Measurements from ENCODE around the gene HCLS1.
"Not testable (repeated sequence)": the region's sequence is repeated elsewhere in the genome, so short reads cannot be mapped to it uniquely, and the experiment has no call there.

Gene HCLS1

DNA sequence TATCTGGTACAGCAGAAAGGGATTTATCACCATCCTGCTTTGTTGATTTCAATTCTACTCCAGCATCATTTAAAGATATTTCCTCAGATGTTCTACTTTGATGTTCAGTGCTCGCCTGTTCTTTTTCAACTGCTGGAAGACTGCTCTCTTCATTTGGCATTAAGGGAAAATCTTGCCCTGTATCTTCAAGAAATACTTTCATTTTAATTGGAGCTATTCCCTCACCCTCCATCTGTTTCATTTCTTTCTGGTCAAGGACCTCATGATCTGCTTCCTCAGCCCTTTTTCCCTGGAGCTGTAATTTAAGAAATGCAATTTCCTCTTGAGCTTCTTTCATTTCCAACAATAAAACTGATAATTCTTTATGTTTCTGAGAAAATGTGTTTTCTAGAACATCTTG, 37.8 kb upstream of the HCLS1 start:
- TF ChIP-seq, protein P1, sequence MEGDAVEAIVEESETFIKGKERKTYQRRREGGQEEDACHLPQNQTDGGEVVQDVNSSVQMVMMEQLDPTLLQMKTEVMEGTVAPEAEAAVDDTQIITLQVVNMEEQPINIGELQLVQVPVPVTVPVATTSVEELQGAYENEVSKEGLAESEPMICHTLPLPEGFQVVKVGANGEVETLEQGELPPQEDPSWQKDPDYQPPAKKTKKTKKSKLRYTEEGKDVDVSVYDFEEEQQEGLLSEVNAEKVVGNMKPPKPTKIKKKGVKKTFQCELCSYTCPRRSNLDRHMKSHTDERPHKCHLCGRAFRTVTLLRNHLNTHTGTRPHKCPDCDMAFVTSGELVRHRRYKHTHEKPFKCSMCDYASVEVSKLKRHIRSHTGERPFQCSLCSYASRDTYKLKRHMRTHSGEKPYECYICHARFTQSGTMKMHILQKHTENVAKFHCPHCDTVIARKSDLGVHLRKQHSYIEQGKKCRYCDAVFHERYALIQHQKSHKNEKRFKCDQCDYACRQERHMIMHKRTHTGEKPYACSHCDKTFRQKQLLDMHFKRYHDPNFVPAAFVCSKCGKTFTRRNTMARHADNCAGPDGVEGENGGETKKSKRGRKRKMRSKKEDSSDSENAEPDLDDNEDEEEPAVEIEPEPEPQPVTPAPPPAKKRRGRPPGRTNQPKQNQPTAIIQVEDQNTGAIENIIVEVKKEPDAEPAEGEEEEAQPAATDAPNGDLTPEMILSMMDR (IDR thresholded peaks at IDR 0.05; ENCODE audit: control insufficient read depth, insufficient read depth, low read depth, low read length, missing control alignments), result no peak
- no peak for DNase-seq (ENCODE audit: low read depth)
- H3K4me3 ChIP-seq (ENCODE audit: control insufficient read depth, low read depth, low read length), result no peak overlapping the region

DNA sequence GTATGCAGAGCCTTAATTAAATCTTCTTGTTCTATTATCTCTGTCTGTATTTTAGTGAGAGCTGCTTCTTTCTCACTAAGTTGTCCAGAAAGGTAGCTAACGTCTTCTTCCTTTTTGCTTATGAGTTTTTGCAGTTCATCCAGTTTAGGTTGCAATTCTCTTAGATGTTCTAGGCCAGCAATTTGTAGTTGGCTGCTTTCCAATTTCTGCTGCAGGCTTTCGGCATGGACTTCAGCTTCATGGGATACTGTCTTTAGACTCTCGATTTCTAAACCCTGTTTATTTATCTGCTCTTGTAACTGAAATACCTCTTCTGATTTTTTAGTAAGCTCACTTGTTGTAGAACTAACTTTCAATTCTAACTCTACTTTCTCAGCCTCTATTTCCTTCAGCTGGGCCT, 35.5 kb upstream of the HCLS1 start:
- no peak for DNase-seq (ENCODE audit: low read depth)
- H3K4me3 ChIP-seq (ENCODE audit: control insufficient read depth, low read depth, low read length), result no peak overlapping the region
- TF ChIP-seq, protein P1 (IDR thresholded peaks at IDR 0.05; ENCODE audit: control insufficient read depth, insufficient read depth, low read depth, low read length, missing control alignments), result no peak

DNA sequence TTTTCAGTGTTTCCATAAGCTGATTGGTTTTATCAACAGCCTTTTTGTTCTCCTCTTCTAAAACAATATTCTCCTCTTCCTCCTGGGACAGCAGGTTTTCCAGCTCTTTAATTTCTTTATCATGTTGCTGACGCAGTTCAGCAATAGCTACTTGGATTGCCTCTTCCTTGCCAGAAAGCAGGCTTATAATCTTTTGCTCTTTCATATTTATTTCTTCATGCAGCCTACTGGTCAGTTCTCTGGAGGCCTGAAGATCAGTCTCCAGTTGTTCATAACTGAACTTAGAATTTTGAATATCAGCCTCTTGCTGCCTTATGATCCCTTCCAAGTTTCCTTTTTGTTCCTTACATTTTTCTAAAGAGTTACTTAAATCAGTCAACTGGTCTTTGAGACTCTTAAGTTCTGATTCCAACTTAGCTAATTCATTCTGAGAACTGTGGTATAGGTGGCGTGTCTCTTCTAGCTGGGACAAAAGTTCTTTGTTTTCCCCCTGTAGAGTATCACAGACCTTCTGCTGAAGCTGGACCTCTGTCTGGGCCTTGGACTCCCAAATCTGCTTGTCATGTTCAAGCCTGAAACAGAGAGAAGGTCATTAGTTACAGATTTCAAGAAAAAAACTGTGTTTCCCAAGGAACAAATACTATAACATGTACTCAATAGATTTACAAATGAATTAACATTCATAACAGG, 31.5 kb upstream of the HCLS1 start:
- H3K4me3 ChIP-seq (ENCODE audit: control insufficient read depth, low read depth, low read length), result no peak overlapping the region
- no peak for DNase-seq (ENCODE audit: low read depth)
- TF ChIP-seq, protein P1 (IDR thresholded peaks at IDR 0.05; ENCODE audit: control insufficient read depth, insufficient read depth, low read depth, low read length, missing control alignments), result no peak

DNA sequence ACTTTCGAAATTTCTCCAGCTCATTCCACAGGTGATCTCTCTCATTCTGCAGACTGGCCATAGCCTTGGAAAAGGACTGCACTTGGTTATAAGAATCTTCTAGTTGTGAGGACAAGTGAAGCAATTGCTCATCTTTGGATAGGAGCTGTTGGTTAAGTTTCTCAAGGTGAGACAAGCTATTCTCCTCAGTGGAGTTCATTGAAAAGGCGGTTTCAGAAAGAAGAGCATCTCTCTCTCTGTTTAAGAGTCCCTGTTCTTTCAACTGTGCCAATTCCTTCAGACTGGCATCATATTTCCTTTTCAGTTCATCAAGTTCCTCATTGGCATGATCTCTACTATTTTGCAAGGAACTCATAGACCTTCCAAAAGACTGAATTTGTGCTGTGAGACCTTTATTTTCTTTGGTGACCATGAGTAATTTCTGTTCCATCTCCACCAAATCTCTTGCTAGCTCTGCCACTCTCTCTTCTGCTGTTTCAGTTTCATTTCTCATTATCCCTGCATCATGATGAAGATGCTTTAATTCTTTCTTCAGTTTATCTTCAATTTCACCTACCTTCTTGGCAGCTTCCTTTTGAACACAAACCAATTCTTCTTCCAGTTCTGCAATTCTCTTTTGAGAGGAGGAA, 30.2 kb upstream of the HCLS1 start:
- no peak for DNase-seq (ENCODE audit: low read depth)
- TF ChIP-seq, protein P1 (IDR thresholded peaks at IDR 0.05; ENCODE audit: control insufficient read depth, insufficient read depth, low read depth, low read length, missing control alignments), result no peak
- no peak overlapping the region for H3K4me3 ChIP-seq (ENCODE audit: control insufficient read depth, low read depth, low read length)

DNA sequence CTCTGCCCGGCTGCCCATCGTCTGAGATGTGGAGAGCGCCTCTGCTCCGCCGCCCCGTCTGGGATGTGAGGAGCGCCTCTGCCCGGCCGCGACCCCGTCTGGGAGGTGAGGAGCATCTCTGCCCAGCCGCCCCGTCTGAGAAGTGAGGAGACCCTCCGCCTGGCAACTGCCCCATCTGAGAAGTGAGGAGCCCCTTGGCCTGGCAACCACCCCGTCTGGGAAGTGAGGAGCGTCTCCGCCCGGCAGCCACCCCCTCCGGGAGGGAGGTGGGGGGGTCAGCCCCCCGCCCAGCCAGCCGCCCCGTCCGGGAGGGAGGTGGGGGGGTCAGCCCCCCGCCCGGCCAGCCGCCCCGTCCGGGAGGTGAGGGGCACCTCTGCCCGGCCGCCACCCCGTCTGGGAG, 28.0 kb upstream of the HCLS1 start:
- H3K4me3 ChIP-seq (ENCODE audit: control insufficient read depth, low read depth, low read length); DNase-seq (ENCODE audit: low read depth): not testable (repeated sequence)

DNA sequence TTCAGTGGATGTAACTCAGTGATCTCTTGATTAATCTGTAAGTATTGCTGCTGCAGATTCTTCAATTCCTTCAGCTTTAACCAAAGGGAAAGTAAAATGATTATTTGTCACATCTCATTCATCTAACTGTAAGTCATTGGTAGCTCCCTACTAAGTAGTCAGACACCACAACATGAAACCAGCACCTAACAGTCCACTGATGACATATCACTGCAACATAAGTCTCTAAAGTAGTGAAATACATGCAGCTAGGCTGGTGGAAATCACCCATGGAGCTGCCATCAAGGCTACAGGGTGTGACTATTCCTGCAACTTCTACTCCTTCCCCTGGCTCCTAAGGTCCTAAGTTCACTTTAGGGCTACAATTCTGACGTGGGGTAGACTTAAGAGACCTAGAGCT, 21.1 kb upstream of the HCLS1 start:
- no peak overlapping the region for H3K4me3 ChIP-seq (ENCODE audit: control insufficient read depth, low read depth, low read length)
- DNase-seq (ENCODE audit: low read depth), result no peak
- TF ChIP-seq, protein P1 (IDR thresholded peaks at IDR 0.05; ENCODE audit: control insufficient read depth, insufficient read depth, low read depth, low read length, missing control alignments), result no peak

DNA sequence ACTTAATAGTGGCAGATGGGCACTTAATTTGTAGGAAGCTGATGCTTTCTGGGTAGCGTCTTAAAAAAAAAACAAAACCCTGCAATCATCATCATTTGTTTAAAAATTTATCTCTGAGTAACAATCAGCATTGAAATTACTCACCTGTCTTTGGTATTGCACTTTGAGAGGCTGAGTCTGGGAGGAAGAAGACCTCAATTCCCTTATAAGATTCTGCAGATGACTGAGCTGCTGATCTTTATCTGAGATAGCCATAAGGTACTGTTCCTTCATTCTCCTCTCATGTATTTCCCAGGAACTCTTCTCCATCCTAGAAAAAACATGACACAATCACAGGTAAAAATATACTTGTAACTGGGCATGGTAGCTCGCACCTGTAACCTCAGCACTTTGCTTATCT, 16.4 kb upstream of the HCLS1 start:
- H3K4me3 ChIP-seq (ENCODE audit: control insufficient read depth, low read depth, low read length), result no peak overlapping the region
- TF ChIP-seq, protein P1 (IDR thresholded peaks at IDR 0.05; ENCODE audit: control insufficient read depth, insufficient read depth, low read depth, low read length, missing control alignments), result no peak
- DNase-seq (ENCODE audit: low read depth), result no peak

Data from AG09309 (cell line).